ENCODE measurements around the gene GPR107.

The GPR107 gene

DNA sequence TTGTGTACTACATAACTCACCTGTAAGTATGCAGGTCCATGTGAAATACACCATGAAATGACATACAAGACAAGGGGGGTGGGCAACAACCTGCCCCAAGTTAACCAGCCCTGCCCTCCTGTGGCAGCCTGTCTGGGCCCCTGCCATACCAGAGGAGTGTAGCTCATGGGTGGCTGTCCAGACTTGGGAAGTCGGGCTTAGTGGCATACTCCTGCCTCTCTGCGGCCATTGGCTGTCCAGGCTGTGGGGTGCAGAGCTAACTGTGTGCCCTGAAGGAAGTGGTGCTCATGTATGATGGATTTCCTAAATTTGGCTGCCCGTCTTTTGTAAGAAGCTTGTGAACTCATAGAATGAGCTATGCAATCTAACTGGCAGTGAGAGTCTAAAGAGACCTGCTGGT lies 47.0 kb downstream of the GPR107 start:
- H3K4me3 ChIP-seq (ENCODE audit: low read depth in 1 of 2, low read length in 2 of 2): no peak overlapping the region

DNA sequence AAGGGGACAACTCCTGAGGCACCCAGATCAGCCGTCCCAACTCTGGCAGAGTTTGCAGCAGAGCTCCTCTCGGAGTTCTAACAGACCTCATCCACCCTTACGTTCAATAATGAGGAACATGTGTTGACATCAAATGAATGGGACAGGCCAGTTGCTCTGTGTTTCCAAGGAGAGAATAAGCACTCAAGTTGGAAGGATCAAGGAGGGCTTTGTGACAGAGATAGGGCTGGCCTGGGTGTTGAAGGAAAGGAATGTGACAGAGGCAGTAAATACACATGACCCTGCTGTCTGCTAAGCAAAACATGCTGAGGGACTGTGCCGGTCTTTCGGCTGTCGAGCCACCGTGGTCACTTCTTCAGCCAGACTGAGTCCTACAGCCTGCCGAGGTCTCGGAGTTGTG lies 48.2 kb downstream of the GPR107 start:
- Histone ChIP-seq H3K36me3 (ENCODE audit: insufficient read depth, low read length) (peaks cover 65% of the 10 kb centered on the region), H3K4me1 (ENCODE audit: insufficient read depth, low read length) (peaks cover 1% of the 10 kb centered on the region), H3K9me3 (ENCODE audit: low read length) (no peaks in the 10 kb centered on the region), H3K27ac (ENCODE audit: low read depth, low read length) (no peak overlapping the region), H3K9ac (ENCODE audit: low read length) (no peak overlapping the region), H3K4me3 (ENCODE audit: low read depth in 1 of 2, low read length in 2 of 2) (no peak overlapping the region), H3K27me3 (ENCODE audit: control insufficient read depth in 1 of 2, insufficient read depth in 2 of 2, low read length in 2 of 2) (no peaks in the 10 kb centered on the region)

More for the DNA sequence above, 47.0 kb downstream of the GPR107 start:
- Histone ChIP-seq H3K27ac (ENCODE audit: low read depth, low read length) (no peak overlapping the region), H3K27me3 (ENCODE audit: control insufficient read depth in 1 of 2, insufficient read depth in 2 of 2, low read length in 2 of 2) (no peaks in the 10 kb centered on the region), H3K36me3 (ENCODE audit: insufficient read depth, low read length) (peaks cover 66% of the 10 kb centered on the region), H3K4me1 (ENCODE audit: insufficient read depth, low read length) (no peaks in the 10 kb centered on the region), H3K9me3 (ENCODE audit: low read length) (no peaks in the 10 kb centered on the region), H3K9ac (ENCODE audit: low read length) (no peak overlapping the region)

DNA sequence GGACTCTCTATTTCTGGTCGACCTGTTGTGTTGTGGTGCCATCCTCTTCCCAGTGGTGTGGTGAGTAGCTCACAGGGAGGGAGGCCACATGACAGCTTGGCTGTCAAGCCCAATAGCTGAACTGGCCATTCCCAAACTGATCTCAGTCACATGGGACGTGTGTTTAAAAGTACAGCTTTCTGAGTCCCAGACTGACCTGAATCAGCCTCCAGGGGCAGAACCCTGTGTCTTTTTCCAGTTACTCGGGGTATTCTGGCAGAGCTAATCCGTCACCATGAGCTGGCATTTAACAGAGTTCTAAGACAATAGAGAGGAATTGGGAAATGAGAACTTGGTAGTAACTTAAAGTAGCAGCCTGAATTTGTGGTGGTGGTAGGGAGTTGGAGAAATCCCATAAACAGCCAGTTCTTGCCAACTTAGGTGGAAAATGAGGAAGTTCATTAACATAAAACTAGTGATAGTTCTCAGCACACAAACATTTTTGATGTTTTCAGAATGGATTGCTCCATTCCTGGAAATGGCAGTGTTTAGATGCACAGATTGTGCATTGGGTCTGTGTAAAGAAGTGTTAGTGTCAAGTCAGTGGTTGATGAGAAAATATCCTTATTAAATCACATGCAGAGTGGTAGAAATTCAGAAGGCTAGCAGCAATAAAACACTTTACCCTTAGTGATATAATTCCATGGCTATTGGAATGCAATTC lies 50.9 kb downstream of the GPR107 start:
- Histone ChIP-seq H3K27ac (ENCODE audit: low read depth, low read length) (no peak overlapping the region), H3K4me3 (ENCODE audit: low read depth in 1 of 2, low read length in 2 of 2) (no peak overlapping the region), H3K9me3 (ENCODE audit: low read length) (no peaks in the 10 kb centered on the region), H3K4me1 (ENCODE audit: insufficient read depth, low read length) (peaks cover 14% of the 10 kb centered on the region), H3K9ac (ENCODE audit: low read length) (no peak overlapping the region), H3K27me3 (ENCODE audit: control insufficient read depth in 1 of 2, insufficient read depth in 2 of 2, low read length in 2 of 2) (no peaks in the 10 kb centered on the region), H3K36me3 (ENCODE audit: insufficient read depth, low read length) (peaks cover 62% of the 10 kb centered on the region)

DNA sequence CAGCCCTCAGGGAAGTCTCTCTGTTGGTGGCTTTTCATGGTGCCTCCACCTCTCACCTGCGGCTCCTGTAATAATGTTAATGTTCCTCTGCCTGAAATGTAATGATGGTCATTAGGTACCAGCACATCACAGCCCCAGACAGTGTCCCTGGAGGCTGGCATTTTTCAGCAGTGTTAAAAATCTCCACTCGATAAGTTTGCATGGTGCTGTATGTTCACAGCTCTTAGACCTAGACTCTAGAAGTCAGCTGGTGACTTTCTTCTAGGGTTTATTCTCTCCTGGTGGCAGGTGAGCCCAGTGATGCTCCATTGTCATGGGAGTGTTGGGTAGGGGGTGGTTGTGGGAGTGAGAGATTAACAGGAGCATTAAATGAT lies 53.1 kb downstream of the GPR107 start:
- H3K4me3 ChIP-seq (ENCODE audit: low read depth in 1 of 2, low read length in 2 of 2): no peak overlapping the region
- H3K4me1 ChIP-seq (ENCODE audit: insufficient read depth, low read length): peaks cover 34% of the 10 kb centered on the region
- peaks cover 45% of the 10 kb centered on the region for H3K36me3 ChIP-seq (ENCODE audit: insufficient read depth, low read length)
- H3K9me3 ChIP-seq (ENCODE audit: low read length): no peaks in the 10 kb centered on the region
- H3K27ac ChIP-seq (ENCODE audit: low read depth, low read length): peak overlapping the region; percentile 44
- no peaks in the 10 kb centered on the region for H3K27me3 ChIP-seq (ENCODE audit: control insufficient read depth in 1 of 2, insufficient read depth in 2 of 2, low read length in 2 of 2)
- H3K9ac ChIP-seq (ENCODE audit: low read length): no peak overlapping the region

DNA sequence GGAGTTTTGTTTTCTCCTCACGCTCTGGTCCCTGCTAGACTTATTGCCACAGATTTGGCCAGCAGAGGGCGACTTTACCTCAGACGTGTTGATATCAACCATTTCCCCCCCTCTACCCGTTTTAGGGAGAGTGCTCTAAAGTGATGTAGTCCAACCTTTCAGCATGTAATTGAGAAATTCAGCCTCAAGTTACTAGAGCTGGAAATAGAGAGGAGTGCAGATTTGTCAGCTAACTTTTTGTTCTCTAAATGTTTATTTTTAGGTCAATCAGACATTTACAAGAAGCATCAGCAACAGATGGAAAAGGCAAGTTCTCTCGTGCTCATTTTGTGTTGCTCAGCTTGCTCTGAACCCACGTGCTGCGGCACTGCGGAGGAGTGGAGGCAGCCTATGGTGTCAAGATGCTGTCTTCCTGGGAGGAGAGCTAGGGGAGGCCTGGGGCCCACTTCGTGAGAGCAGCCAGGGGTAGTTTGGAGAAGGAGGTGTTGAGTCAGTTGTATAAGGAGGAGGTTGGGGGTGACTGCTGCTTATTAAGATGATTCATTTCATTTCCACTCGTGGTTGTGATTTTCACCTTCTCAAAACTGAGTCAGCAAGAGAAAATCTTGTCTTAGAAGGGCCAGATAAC lies 53.6 kb downstream of the GPR107 start:
- peaks cover 40% of the 10 kb centered on the region for H3K36me3 ChIP-seq (ENCODE audit: insufficient read depth, low read length)
- H3K4me3 ChIP-seq (ENCODE audit: low read depth in 1 of 2, low read length in 2 of 2): no peak overlapping the region
- no peaks in the 10 kb centered on the region for H3K27me3 ChIP-seq (ENCODE audit: control insufficient read depth in 1 of 2, insufficient read depth in 2 of 2, low read length in 2 of 2)
- H3K27ac ChIP-seq (ENCODE audit: low read depth, low read length): peak overlapping the region; percentile 44
- no peaks in the 10 kb centered on the region for H3K9me3 ChIP-seq (ENCODE audit: low read length)
- H3K4me1 ChIP-seq (ENCODE audit: insufficient read depth, low read length): peaks cover 39% of the 10 kb centered on the region
- H3K9ac ChIP-seq (ENCODE audit: low read length): no peak overlapping the region

DNA sequence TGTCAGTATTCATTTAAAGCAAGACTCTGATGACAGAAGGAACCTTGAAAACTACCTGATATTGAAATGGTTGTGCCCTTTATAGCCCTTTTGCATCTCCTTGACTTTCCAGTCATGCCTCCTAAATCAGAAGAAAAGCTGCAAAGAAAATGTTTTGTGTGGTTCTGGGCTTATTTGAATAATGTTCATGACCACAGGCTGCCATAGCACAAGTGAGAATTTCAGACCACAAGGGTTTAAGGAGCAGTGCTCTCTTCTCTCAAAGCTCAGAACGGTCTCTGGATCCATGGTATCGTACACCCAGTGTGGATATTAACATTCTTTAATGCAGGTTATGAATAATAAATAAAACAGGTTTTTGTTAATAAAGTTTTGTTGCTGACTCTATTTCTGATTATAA lies 54.2 kb downstream of the GPR107 start:
- no peaks in the 10 kb centered on the region for H3K9me3 ChIP-seq (ENCODE audit: low read length)
- H3K36me3 ChIP-seq (ENCODE audit: insufficient read depth, low read length): peaks cover 34% of the 10 kb centered on the region
- H3K4me1 ChIP-seq (ENCODE audit: insufficient read depth, low read length): peaks cover 45% of the 10 kb centered on the region
- peak overlapping the region; percentile 44 for H3K27ac ChIP-seq (ENCODE audit: low read depth, low read length)
- H3K27me3 ChIP-seq (ENCODE audit: control insufficient read depth in 1 of 2, insufficient read depth in 2 of 2, low read length in 2 of 2): no peaks in the 10 kb centered on the region
- no peak overlapping the region for H3K9ac ChIP-seq (ENCODE audit: low read length)
- H3K4me3 ChIP-seq (ENCODE audit: low read depth in 1 of 2, low read length in 2 of 2): no peak overlapping the region

DNA sequence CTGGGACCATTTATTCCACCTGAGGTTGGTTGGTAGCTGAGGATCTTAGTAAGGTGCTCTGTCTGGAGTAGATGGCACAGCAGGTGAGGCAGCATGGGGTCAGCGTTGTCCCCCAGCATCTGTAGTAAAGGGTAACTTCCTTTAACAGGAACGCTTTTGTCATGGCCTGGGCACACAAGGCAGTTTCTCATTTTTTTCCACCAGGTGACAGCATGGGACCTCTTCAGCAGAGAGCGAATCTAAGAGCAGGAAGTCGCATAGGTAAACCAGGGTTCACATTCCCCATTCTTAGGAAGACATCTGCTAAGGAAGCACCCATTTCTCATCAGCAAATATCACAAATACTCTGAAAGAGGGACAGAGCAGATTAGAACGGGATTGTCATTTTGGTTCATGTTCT lies 56.5 kb downstream of the GPR107 start:
- Histone ChIP-seq H3K27ac (ENCODE audit: low read depth, low read length) (peak overlapping the region; percentile 52), H3K4me3 (ENCODE audit: low read depth in 1 of 2, low read length in 2 of 2) (no peak overlapping the region), H3K4me1 (ENCODE audit: insufficient read depth, low read length) (peaks cover 59% of the 10 kb centered on the region), H3K9me3 (ENCODE audit: low read length) (no peaks in the 10 kb centered on the region), H3K36me3 (ENCODE audit: insufficient read depth, low read length) (peaks cover 14% of the 10 kb centered on the region), H3K27me3 (ENCODE audit: control insufficient read depth in 1 of 2, insufficient read depth in 2 of 2, low read length in 2 of 2) (no peaks in the 10 kb centered on the region), H3K9ac (ENCODE audit: low read length) (peak overlapping the region; percentile 55)

DNA sequence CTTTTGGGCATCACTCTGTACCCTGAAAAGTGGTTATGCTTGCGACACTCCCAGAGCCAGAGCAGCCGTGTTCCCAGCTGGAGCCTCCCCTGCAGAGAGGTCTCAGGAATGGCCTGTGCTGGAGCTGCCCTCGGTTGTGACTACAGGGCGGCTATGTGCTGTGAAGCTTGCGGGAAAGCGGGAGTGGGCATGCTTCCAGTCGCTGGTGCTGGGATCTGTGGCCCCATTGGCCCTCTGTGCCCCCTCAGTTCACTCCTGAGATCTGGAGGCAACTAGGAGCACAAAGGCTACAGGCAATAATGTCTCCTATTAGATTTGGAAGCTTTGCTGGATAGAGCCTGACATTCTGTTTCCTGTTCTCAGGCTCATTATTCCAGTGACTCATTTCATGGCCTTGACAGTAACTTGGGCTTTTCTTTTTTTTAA lies 56.9 kb downstream of the GPR107 start:
- Histone ChIP-seq H3K9ac (ENCODE audit: low read length) (peak overlapping the region; percentile 55), H3K36me3 (ENCODE audit: insufficient read depth, low read length) (peaks cover 14% of the 10 kb centered on the region), H3K4me3 (ENCODE audit: low read depth in 1 of 2, low read length in 2 of 2) (no peak overlapping the region), H3K27me3 (ENCODE audit: control insufficient read depth in 1 of 2, insufficient read depth in 2 of 2, low read length in 2 of 2) (no peaks in the 10 kb centered on the region), H3K4me1 (ENCODE audit: insufficient read depth, low read length) (peaks cover 59% of the 10 kb centered on the region), H3K27ac (ENCODE audit: low read depth, low read length) (peak overlapping the region; percentile 52), H3K9me3 (ENCODE audit: low read length) (no peaks in the 10 kb centered on the region)

DNA sequence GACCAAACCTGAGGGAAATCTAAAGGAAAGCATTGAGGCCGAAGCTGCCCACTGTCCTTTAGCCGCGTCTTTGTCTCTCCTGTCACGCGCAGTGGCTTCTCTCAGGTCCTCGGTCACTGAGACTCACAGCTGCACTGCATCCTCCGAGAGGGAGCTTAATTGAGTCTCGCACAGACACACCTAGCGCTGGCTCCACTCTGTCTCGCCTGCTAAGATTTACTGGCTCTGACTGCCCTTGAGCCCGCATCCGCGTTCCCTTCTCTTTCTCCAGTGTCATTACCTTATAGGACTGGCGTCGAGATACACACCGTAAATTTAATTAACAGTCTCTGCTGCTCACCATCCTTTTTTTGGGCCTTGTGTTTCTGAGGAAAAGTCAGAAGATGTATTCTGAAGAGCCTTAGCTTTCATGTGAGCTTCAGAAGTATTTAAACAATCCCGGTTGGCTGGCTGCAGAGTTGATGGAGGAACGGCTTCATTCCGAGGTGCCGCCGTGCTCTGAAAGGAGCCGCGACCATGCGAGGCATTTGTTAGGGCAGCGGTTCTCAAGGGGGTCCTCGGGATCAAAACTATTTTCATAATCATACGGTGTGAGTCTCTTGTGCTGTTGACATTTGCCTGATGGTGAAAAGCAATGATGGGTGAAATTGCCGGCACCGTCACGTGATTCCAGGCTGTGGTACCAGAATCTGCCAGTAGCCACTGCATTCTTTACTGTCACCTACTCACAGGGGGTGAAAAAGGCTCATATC lies 58.3 kb downstream of the GPR107 start:
- Histone ChIP-seq H3K36me3 (ENCODE audit: insufficient read depth, low read length) (peaks cover 10% of the 10 kb centered on the region), H3K9ac (ENCODE audit: low read length) (peak overlapping the region; percentile 41), H3K9me3 (ENCODE audit: low read length) (no peaks in the 10 kb centered on the region), H3K4me3 (ENCODE audit: low read depth in 1 of 2, low read length in 2 of 2) (peak overlapping the region in 1 of 2 donors; percentile 9), H3K27ac (ENCODE audit: low read depth, low read length) (peak overlapping the region; percentile 87), H3K27me3 (ENCODE audit: control insufficient read depth in 1 of 2, insufficient read depth in 2 of 2, low read length in 2 of 2) (no peaks in the 10 kb centered on the region), H3K4me1 (ENCODE audit: insufficient read depth, low read length) (peaks cover 70% of the 10 kb centered on the region)

DNA sequence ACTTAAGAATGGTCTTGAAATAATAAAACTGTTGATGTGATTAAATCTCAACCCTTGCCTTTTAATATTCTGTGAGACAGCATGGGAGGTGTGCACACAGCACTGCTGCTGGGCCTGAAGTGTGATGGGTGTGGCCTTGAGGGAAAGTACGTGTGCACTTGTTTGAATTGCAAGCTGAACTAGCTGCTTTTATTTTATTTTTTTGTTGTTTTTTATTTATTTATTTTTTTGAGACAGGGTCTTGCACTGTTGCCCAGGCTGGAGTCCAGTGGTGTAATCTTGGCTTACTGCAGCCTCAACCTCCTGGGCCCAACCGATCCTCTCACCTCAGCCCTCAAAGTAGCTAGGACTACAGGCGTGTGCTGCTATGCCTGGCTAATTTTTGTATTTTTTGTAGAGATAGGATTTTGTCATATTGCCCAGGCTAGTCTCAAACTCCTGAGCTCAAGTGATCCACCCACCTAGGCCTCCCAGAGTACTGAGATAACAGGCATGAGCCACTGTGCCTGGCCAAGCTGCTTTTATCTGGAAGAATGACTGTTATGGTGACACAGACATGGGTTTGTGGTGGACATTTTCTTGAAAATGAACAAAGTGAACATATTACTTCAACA lies 58.9 kb downstream of the GPR107 start:
- Histone ChIP-seq H3K4me1 (ENCODE audit: insufficient read depth, low read length) (peaks cover 70% of the 10 kb centered on the region), H3K9ac (ENCODE audit: low read length) (no peak overlapping the region), H3K9me3 (ENCODE audit: low read length) (no peaks in the 10 kb centered on the region), H3K27me3 (ENCODE audit: control insufficient read depth in 1 of 2, insufficient read depth in 2 of 2, low read length in 2 of 2) (no peaks in the 10 kb centered on the region), H3K36me3 (ENCODE audit: insufficient read depth, low read length) (peaks cover 10% of the 10 kb centered on the region), H3K4me3 (ENCODE audit: low read depth in 1 of 2, low read length in 2 of 2) (peak overlapping the region in 1 of 2 donors; percentile 9), H3K27ac (ENCODE audit: low read depth, low read length) (peak overlapping the region; percentile 87)

DNA sequence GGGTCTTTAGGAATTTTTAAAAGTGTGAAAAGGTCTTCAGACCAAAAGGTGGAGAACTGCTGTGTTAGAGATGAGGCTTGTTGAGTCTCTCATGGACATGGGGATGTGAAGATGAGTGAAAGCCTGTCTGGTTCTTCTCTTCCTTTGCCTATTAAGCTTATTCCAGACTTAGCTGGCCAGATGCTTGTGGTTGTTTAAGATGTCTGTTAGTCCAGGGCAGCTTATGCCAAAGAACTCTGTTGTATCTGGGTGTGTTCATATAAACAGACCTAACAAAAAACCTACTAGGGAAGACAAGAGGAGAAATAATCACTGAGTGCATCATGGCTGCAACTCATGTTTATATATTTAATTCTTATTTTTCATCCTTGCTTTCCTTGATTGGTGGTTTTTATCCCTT lies 61.0 kb downstream of the GPR107 start:
- H3K4me1 ChIP-seq (ENCODE audit: insufficient read depth, low read length): peaks cover 86% of the 10 kb centered on the region
- H3K36me3 ChIP-seq (ENCODE audit: insufficient read depth, low read length): no peaks in the 10 kb centered on the region
- peak overlapping the region; percentile 64 for H3K27ac ChIP-seq (ENCODE audit: low read depth, low read length)
- no peaks in the 10 kb centered on the region for H3K27me3 ChIP-seq (ENCODE audit: control insufficient read depth in 1 of 2, insufficient read depth in 2 of 2, low read length in 2 of 2)
- H3K9me3 ChIP-seq (ENCODE audit: low read length): no peaks in the 10 kb centered on the region
- H3K4me3 ChIP-seq (ENCODE audit: low read depth in 1 of 2, low read length in 2 of 2): no peak overlapping the region
- H3K9ac ChIP-seq (ENCODE audit: low read length): no peak overlapping the region
